ENCODE data around the gene ETV7. TPM values are rescaled to one million over a fixed set of nuclear protein-coding genes. Genes with fewer than 3 reads are reported as not detected.

The ETV7 gene
- total and polyA plus RNA-seq, 2 experiments from 2014 or later, result 0.47 to 1.2 TPM

GRCh38 chr6:36368921-36369865 lies 18.3 kb downstream of the ETV7 start:
- H3K27ac Mint-ChIP-seq, result no peak overlapping the region
- no peak for DNase-seq (ENCODE audit: low spot score)
- H3K27me3 Mint-ChIP-seq (ENCODE audit: insufficient read depth, low read depth, poor library complexity), result peaks cover 7% of the 10 kb centered on the region
- H3K9me3 Mint-ChIP-seq, result no peaks in the 10 kb centered on the region
- no peak overlapping the region for H3K4me2 ChIP-seq
- TF ChIP-seq CREB1 (CRISPR knock-in tag; IDR thresholded peaks at IDR 0.05; ENCODE audit: low read depth) (no peak), REST (IDR thresholded peaks at IDR 0.05; ENCODE audit: unreplicated experiment) (no peak), EZH2 (IDR thresholded peaks at IDR 0.05; ENCODE audit: low read depth, unreplicated experiment) (no peak), POLR2AphosphoS5 (IDR thresholded peaks at IDR 0.05; ENCODE audit: low read depth) (no peak), ZNF331 (CRISPR knock-in tag; IDR thresholded peaks at IDR 0.05; ENCODE audit: low read depth) (no peak), STAT1 (IDR thresholded peaks at IDR 0.05; ENCODE audit: unreplicated experiment) (no peak), JUNB (IDR thresholded peaks at IDR 0.05; ENCODE audit: unreplicated experiment) (no peak), ETS1 (IDR thresholded peaks at IDR 0.05) (no peak), NANOG (IDR thresholded peaks at IDR 0.05; ENCODE audit: borderline replicate concordance) (no peak), CTCF (conservative IDR thresholded peaks at IDR 0.05; ENCODE audit: low read depth in 2 of 2) (no peak), ZNF462 (CRISPR knock-in tag; IDR thresholded peaks at IDR 0.05) (no peak), EZH2phosphoT487 (IDR thresholded peaks at IDR 0.05; ENCODE audit: unreplicated experiment) (no peak), ZNF114 (CRISPR knock-in tag; IDR thresholded peaks at IDR 0.05) (no peak)
- H3K27ac ChIP-seq (ENCODE audit: low read depth), result no peak overlapping the region
- H3F3A ChIP-seq (replicated peaks; ENCODE audit: low read depth), result no peaks in the 10 kb centered on the region
- H3K9me2 ChIP-seq (ENCODE audit: insufficient read depth), result no peaks in the 10 kb centered on the region
- peaks cover 4% of the 10 kb centered on the region; the same call in 1 of the 3 replicates for H3K36me3 Mint-ChIP-seq (ENCODE audit: low read depth)
- H3K4me3 Mint-ChIP-seq, result no peak overlapping the region
- no peak; the same call in 2 of the 3 replicates for ATAC-seq
- H3K79me2 ChIP-seq (replicated peaks; ENCODE audit: insufficient read depth), result no peaks in the 10 kb centered on the region
- H3K4me1 ChIP-seq (ENCODE audit: insufficient read depth), result 0 out of 2 replicates have a peak, but pooled peaks cover 3% of the 10 kb centered on the region
- H4K20me1 ChIP-seq (replicated peaks; ENCODE audit: insufficient read depth), result no peaks in the 10 kb centered on the region
- H3K27me3 ChIP-seq (ENCODE audit: insufficient read depth), result no peaks in the 10 kb centered on the region
- no peak overlapping the region for H3K4me3 ChIP-seq
- H2AFZ ChIP-seq, result no peak overlapping the region
- no peaks in the 10 kb centered on the region for H3K36me3 ChIP-seq (ENCODE audit: insufficient read depth)
- peaks cover 11% of the 10 kb centered on the region for H3K4me1 Mint-ChIP-seq
